HG03135 (cell line): ENCODE data around the gene COX4I1.

Experiments
- ATAC-seq: cut with Tn5 transposase; IDR thresholded peaks from one replicate; pipeline ENCODE4 v1.9.1; 2021; ENCODE audit warnings: mild to moderate bottlenecking, moderate library complexity; ENCODE audit not compliant: unreplicated experiment

COX4I1 gene

DNA sequence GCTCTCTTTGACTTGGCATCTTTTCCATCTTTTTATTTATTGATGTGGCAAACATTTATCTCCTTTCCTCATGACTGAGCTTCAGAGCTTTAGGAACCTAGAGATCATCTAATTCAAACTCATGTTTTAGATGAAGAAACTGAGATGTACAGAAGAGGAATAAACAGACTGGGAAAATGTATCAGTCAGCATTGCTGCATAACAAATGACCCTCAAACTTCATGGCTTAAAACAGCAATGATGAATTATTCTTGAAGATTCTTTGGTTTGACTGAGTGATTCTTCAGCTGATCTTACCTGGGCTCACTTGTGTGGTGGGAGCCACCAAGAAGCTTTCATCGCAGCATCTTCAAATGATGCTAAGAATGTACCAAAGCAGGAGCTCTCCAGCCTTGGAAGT, 55.4 kb downstream of the COX4I1 start:
- ATAC-seq, result no peak

DNA sequence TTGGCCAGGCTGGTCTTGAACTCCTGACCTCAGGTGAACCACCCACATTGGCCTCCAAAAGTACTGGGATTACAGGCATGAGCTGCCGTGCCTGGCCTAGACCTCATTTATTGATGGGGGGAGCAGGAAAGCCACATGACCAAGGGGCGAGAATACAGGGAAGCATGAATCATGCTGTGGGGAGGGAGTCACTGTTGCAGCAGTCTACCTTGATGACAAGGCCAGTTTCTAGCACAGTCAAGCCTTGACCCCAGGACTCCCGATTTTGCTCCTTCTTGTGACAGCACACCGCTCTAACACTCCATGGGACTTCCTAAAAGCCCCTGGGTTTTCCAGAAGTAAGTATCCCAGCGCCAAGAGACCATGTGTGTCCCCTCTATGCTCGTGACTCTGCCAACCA, 56.6 kb downstream of the COX4I1 start:
- ATAC-seq, result no peak

DNA sequence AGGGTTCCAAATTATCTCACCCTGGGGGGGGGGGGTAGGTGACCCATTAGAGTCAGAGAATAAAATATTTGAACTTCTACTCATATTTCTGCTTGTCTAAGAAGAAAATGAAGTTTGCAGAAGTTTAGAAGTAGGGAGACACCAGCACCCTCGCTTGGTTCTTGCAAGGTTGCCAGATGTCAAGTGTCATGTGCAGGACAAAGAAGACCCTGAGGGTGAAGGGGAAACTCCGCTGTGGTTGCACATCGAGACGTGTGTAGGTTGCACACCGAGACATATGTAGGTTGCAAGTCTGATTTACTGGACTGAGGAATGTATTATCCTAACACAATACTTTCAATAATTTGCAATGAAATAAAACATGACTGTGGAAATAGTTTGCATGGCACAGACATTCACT, 57.1 kb downstream of the COX4I1 start:
- ATAC-seq, result no peak
